ENCODE results near the gene FFAR2. TPM values are rescaled to one million over a fixed set of nuclear protein-coding genes. Genes with fewer than 3 reads are reported as not detected.

FFAR2 gene
- total and polyA plus RNA-seq, 4 donors: 0.25 to 0.84 (median 0.47) TPM

DNA sequence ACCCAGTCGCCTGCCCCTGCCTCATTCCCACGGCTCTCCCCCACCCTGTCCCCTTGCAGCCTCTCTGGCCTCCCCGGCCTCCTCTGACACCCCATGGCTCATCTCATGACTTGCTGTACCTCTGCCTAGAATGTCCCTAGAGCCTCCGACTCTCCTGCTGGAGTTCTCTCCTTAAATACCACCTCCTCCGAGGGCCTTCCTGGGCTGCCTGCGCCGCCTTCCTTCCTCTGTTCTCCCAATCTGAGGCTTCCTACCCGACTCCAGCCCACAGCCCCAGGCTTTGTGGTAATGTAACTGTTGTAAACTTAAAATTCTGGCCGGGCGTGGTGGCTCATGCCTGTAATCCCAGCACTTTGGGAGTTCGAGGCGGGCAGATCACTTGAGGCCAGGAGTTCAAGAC is 49.5 kb upstream of the FFAR2 start:
- no peaks in the 10 kb centered on the region for H3K36me3 ChIP-seq (ENCODE audit: control insufficient read depth in 4 of 4, insufficient read depth in 3 of 4, low read depth in 1 of 4, low read length in 3 of 4)
- no peaks in the 10 kb centered on the region for H3K27me3 ChIP-seq (ENCODE audit: control insufficient read depth in 4 of 4, insufficient read depth in 4 of 4, low read length in 3 of 4)
- WGBS: 91% methylated on average over 12 of the region's 12 CpGs
- DNase-seq (ENCODE audit: low spot score): no peak
- no peak overlapping the region for H3K27ac ChIP-seq (ENCODE audit: low read depth in 1 of 2, low read length in 2 of 2)
- no peak overlapping the region for H3K9ac ChIP-seq (ENCODE audit: low read depth in 1 of 2, low read length in 2 of 2)
- no peaks in the 10 kb centered on the region for H3K9me3 ChIP-seq (ENCODE audit: control insufficient read depth in 4 of 4, low read length in 3 of 4)
- no peak overlapping the region for H3K4me3 ChIP-seq (ENCODE audit: low read depth in 1 of 3, low read length in 3 of 3)
- no peak for TF ChIP-seq FOXA2 (IDR thresholded peaks at IDR 0.05)
- TF ChIP-seq HNF4G (IDR thresholded peaks at IDR 0.05): no peak
- no peak for TF ChIP-seq FOXA1 (IDR thresholded peaks at IDR 0.05)
- no peak for TF ChIP-seq JUND (IDR thresholded peaks at IDR 0.05)
- TF ChIP-seq, protein P1, sequence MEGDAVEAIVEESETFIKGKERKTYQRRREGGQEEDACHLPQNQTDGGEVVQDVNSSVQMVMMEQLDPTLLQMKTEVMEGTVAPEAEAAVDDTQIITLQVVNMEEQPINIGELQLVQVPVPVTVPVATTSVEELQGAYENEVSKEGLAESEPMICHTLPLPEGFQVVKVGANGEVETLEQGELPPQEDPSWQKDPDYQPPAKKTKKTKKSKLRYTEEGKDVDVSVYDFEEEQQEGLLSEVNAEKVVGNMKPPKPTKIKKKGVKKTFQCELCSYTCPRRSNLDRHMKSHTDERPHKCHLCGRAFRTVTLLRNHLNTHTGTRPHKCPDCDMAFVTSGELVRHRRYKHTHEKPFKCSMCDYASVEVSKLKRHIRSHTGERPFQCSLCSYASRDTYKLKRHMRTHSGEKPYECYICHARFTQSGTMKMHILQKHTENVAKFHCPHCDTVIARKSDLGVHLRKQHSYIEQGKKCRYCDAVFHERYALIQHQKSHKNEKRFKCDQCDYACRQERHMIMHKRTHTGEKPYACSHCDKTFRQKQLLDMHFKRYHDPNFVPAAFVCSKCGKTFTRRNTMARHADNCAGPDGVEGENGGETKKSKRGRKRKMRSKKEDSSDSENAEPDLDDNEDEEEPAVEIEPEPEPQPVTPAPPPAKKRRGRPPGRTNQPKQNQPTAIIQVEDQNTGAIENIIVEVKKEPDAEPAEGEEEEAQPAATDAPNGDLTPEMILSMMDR (IDR thresholded peaks at IDR 0.05; ENCODE audit: low read depth, low read length, missing input control): no peak
- TF ChIP-seq EGR1 (IDR thresholded peaks at IDR 0.05; ENCODE audit: low read depth in 2 of 2): no peak
- no peak for TF ChIP-seq GABPA (IDR thresholded peaks at IDR 0.05 in 1 of 2, conservative IDR thresholded peaks at IDR 0.05 in 1 of 2)
- TF ChIP-seq, protein P2, sequence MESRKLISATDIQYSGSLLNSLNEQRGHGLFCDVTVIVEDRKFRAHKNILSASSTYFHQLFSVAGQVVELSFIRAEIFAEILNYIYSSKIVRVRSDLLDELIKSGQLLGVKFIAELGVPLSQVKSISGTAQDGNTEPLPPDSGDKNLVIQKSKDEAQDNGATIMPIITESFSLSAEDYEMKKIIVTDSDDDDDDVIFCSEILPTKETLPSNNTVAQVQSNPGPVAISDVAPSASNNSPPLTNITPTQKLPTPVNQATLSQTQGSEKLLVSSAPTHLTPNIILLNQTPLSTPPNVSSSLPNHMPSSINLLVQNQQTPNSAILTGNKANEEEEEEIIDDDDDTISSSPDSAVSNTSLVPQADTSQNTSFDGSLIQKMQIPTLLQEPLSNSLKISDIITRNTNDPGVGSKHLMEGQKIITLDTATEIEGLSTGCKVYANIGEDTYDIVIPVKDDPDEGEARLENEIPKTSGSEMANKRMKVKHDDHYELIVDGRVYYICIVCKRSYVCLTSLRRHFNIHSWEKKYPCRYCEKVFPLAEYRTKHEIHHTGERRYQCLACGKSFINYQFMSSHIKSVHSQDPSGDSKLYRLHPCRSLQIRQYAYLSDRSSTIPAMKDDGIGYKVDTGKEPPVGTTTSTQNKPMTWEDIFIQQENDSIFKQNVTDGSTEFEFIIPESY (IDR thresholded peaks at IDR 0.05): no peak
- no peaks in the 10 kb centered on the region for H3K4me1 ChIP-seq (ENCODE audit: control insufficient read depth in 4 of 4, insufficient read depth in 4 of 4, low read length in 3 of 4)

DNA sequence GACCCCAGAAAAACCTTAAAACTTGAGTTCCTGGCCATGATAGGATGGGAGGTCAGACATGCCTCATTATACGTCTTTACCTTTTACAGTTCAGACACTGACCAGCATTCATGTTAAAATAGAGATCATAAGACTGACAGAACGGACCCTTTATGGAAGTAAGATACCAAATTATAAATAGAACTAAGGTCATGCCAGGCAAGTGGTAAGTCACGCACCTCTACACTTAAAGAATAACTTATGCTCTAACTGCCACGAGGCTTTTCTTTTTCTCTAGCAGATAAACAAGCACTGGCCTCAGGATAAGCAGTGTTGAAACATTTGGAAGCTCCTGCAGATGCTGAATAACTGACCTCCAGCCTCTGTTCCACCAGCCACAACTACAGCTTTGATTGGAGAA is 48.8 kb upstream of the FFAR2 start:
- TF ChIP-seq TAF1 (conservative IDR thresholded peaks at IDR 0.05) (no peak), HNF4A (conservative IDR thresholded peaks at IDR 0.05) (no peak), RAD21 (IDR thresholded peaks at IDR 0.05) (no peak), FOXA2 (IDR thresholded peaks at IDR 0.05) (no peak), HNF4G (IDR thresholded peaks at IDR 0.05) (no peak), NR2F2 (IDR thresholded peaks at IDR 0.05) (no peak), FOXA1 (IDR thresholded peaks at IDR 0.05) (no peak), ATF3 (IDR thresholded peaks at IDR 0.05) (no peak), EGR1 (IDR thresholded peaks at IDR 0.05; ENCODE audit: low read depth in 2 of 2) (no peak), MAX (IDR thresholded peaks at IDR 0.05) (no peak), SP1 (IDR thresholded peaks at IDR 0.05) (no peak), REST (IDR thresholded peaks at IDR 0.05) (no peak), RXRA (IDR thresholded peaks at IDR 0.05) (no peak), YY1 (IDR thresholded peaks at IDR 0.05) (no peak), GABPA (IDR thresholded peaks at IDR 0.05 in 1 of 2, conservative IDR thresholded peaks at IDR 0.05 in 1 of 2) (no peak), JUND (IDR thresholded peaks at IDR 0.05) (no peak)
- TF ChIP-seq, protein P2 (IDR thresholded peaks at IDR 0.05): no peak
- TF ChIP-seq, protein P1 (IDR thresholded peaks at IDR 0.05; ENCODE audit: low read depth, low read length, missing input control): no peak
- WGBS: 86% methylated on average over 4 of the region's 4 CpGs
- Histone ChIP-seq H3K27me3 (ENCODE audit: control insufficient read depth in 4 of 4, insufficient read depth in 4 of 4, low read length in 3 of 4) (no peaks in the 10 kb centered on the region), H3K9me3 (ENCODE audit: control insufficient read depth in 4 of 4, low read length in 3 of 4) (no peaks in the 10 kb centered on the region), H3K4me3 (ENCODE audit: low read depth in 1 of 3, low read length in 3 of 3) (no peak overlapping the region), H3K27ac (ENCODE audit: low read depth in 1 of 2, low read length in 2 of 2) (no peak overlapping the region), H3K36me3 (ENCODE audit: control insufficient read depth in 4 of 4, insufficient read depth in 3 of 4, low read depth in 1 of 4, low read length in 3 of 4) (no peaks in the 10 kb centered on the region), H3K9ac (ENCODE audit: low read depth in 1 of 2, low read length in 2 of 2) (no peak overlapping the region), H3K4me1 (ENCODE audit: control insufficient read depth in 4 of 4, insufficient read depth in 4 of 4, low read length in 3 of 4) (no peaks in the 10 kb centered on the region)
- no peak for DNase-seq (ENCODE audit: low spot score)
